DMS153 (cell line): ENCODE results near the gene ACTR1B.
"Not testable (repeated sequence)": the region's sequence is repeated elsewhere in the genome, so short reads cannot be mapped to it uniquely, and the experiment has no call there.

Source experiments
- DNase-seq: peaks from one replicate; lab custom pipeline; 2025; lab: John Stamatoyannopoulos, UW

The ACTR1B gene

GRCh38 chr2:97688062-97688827, 24.4 kb upstream of the ACTR1B start:
- no peak for DNase-seq

GRCh38 chr2:97687235-97687634, 23.4 kb upstream of the ACTR1B start:
- DNase-seq, result not testable (repeated sequence)

GRCh38 chr2:97678298-97678697, 14.5 kb upstream of the ACTR1B start:
- DNase-seq, result no peak

GRCh38 chr2:97677480-97677879, 13.6 kb upstream of the ACTR1B start:
- no peak for DNase-seq

GRCh38 chr2:97676620-97677019, 12.8 kb upstream of the ACTR1B start:
- DNase-seq, result no peak

- no peak for DNase-seq
Measured at GRCh38 chr2:97675430-97676113, 11.7 kb upstream of the ACTR1B start.

- peak; percentile 27 for DNase-seq
Measured at GRCh38 chr2:97673915-97674283, 10.1 kb upstream of the ACTR1B start.

GRCh38 chr2:97673182-97673914, 9.5 kb upstream of the ACTR1B start:
- no peak for DNase-seq

GRCh38 chr2:97672606-97673140, 8.8 kb upstream of the ACTR1B start:
- not testable (repeated sequence) for DNase-seq

GRCh38 chr2:97671526-97671925, 7.7 kb upstream of the ACTR1B start:
- no peak for DNase-seq

- DNase-seq, result no peak
Measured at GRCh38 chr2:97670471-97670870, 6.6 kb upstream of the ACTR1B start.

GRCh38 chr2:97669448-97669847, 5.6 kb upstream of the ACTR1B start, which contains the start of gene C2orf92:
TSS of gene C2orf92 (plus strand) at chr2:97669713. CDS start at chr2:97669789, 76 bp downstream.
- DNase-seq, result no peak

- no peak for DNase-seq
Measured at GRCh38 chr2:97664636-97664970, 759 bp upstream of the ACTR1B start.

GRCh38 chr2:97663626-97663961, 250 bp downstream of the ACTR1B start:
- DNase-seq, result no peak

GRCh38 chr2:97662895-97663625, 784 bp downstream of the ACTR1B start:
- DNase-seq, result peak; percentile 3

- DNase-seq, result no peak
Measured at GRCh38 chr2:97662386-97662894, 1.4 kb downstream of the ACTR1B start.

GRCh38 chr2:97661927-97662326, 1.9 kb downstream of the ACTR1B start:
- no peak for DNase-seq

- no peak for DNase-seq
Measured at GRCh38 chr2:97660775-97661389, 3.0 kb downstream of the ACTR1B start.

- DNase-seq, result no peak
Measured at GRCh38 chr2:97660044-97660774, 3.6 kb downstream of the ACTR1B start.

GRCh38 chr2:97659256-97660043, 4.4 kb downstream of the ACTR1B start:
- DNase-seq, result no peak
